Right renal pelvis (tissue), 4 donors: ENCODE data around the gene ULK4. TPM values are rescaled to one million over a fixed set of nuclear protein-coding genes. Genes with fewer than 3 reads are reported as not detected.

ENCODE experiments used
- DNase-seq, 4 donors: peaks; one replicate each; pipeline ENCODE4 v3.0.0-alpha.2; 2013; ENCODE audit warnings: low read depth in 4 of 4, low spot score in 3 of 4, missing footprints in 1 of 4
- polyA plus RNA-seq, 4 donors: library from polyadenylated mRNA; unstranded; fragments of 120-200 nt; gene quantifications; one replicate each; pipeline ENCODE4 v1.2.1, GENCODE V29; 2013; ENCODE audit not compliant: insufficient read length in 4 of 4

The ULK4 gene
- polyA plus RNA-seq, 4 donors: 4.2 to 6.1 (median 4.6) TPM

DNA sequence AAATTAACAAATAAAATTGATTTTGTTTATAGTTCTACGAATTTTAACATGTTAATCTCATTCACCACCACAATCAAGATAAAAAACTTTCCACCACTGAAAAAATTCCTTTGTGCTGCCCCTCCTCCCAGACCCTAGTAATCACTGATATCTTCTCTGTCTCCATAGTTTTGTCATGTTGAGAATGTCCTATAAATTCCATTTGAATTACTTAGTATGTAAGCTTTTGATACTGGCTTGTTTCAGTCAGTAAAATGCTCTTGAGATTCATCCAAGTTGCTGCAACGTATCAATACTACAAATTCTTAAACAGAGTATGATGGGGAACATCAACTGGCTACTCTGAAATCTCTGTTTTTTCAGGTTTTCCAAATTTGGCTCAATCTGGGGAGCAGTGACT lies 633.0 kb downstream of the ULK4 start:
- DNase-seq: no peak

DNA sequence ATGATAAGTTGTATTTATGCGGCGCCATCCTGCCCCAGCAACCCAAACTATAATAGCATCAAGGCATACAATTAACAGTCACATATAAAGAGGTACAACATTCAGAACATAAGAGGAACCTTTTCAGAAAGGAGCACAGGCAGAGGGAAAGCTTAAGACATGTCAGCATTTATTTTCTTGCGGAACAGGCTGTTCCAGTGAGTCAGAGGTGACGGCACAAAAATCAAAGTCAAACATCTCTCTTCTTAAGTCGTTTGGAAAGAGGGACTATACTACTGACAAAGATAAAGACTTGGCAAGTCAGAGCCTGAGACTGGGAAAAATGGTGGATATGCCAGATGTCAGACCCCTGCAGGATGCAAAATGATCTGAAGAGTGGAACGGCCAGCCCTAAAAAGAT lies 634.2 kb downstream of the ULK4 start:
- no peak for DNase-seq

DNA sequence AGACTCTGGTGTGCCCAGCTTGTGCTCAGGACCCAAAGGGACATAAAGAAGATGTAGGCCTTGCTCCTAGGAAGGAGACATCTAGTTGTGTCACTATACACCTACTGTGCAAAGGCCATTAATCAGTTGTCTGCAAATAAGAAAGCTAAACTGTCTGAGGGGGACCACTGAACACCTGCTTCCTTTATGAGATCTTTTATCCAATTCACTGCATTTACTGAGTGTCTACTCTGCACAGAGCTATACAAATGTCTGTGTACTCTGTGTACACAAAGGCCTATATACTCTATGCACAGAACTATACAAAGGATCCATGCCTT lies 637.8 kb downstream of the ULK4 start:
- no peak for DNase-seq

DNA sequence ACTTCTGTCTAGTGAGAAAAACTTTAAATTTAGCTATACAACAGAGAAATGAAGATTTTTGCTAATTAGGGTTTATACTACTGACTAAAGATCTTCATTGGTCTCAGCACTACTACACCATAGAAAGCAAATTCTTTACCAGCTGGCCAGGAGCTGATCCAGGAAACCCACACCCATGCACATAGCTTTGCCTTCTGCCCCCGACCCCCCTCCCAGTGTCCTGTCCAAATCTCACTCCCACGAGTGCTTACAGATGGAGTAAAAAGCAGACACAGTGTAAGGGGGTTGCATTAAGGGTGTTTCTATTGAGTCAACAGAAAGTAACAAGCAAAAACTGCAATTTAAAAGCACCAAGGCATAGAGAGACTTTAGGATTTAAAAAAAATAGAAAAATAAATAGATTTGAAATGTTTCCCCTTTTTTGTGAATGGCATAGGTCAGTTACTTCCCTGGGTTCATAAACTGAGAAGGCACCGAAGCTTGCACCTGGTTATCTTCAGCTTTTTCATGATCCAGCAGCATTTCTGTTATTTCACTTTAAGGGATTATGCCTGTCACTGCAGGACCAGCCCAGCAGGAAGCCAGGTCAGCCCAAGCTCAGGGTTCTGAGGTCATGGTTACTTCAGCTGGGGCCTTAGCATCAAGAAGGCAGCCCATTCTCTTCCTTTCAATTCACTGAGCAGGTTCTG lies 638.3 kb downstream of the ULK4 start:
- no peak for DNase-seq

DNA sequence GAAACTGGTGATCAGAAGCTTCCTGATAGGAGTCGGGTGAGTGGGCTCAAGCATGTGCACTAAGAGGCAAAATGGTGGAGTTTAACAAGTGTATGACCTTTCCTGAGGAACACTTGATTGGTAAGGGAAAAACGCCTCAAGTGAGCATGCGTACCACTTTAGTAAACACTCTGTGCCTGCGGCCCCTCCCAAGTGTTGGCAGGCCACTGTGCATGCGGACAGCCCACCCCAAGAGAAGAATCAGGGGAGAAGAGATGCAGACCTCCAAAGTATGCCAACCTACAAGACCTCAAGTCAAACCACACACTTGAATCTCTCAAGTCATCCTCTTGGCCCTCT lies 640.3 kb downstream of the ULK4 start:
- no peak for DNase-seq

DNA sequence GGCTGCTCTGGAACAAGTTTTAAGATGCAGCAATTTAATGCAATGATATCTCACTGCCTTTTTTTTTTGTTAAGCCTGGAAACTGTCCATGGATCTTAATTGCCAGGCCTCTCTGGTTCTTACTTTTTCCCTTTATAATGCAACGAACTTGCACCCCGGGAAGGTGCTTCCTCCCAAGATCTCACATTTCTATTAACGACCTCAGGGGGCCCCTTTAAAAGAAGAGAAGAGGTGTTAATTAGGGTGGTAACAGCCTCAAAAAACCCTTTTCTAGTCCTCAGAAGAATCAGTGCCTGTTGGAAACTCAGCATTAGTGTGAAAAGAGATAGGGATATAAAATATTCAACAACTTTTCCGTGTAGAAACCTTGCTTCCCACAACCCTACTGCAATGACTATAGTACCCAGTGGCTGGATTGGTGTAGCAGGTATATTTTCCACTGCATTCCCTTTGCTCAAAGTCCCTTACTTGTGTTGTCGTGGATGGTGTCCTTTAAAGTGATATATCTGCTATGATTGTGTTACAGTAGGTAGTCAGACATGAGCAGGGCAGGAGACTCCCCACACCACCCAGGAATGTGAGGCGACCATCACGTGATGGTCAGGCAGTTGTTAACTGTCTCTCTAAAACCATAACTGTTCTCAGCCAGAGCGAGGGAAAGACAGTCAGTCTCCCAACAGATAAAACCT lies 640.8 kb downstream of the ULK4 start:
- no peak for DNase-seq

DNA sequence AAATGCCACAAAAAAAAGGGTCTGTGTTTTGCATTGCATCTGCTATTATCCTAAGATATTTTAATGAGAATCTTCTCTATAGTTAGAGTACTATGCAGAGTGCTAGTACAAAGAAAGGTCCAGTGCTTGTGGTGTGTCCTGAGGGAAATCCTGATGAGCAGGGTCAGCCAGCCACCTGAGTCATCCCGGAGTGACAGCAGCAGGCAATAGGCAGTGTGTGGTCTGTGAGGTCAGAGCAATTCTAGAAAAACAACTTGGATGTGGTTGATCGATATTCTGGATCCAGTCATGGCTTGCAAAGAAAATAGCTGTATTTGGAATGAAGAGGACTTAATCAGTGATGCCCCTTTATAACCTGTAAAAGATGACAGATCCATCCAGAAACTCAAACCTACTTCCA lies 643.4 kb downstream of the ULK4 start:
- DNase-seq: no peak

DNA sequence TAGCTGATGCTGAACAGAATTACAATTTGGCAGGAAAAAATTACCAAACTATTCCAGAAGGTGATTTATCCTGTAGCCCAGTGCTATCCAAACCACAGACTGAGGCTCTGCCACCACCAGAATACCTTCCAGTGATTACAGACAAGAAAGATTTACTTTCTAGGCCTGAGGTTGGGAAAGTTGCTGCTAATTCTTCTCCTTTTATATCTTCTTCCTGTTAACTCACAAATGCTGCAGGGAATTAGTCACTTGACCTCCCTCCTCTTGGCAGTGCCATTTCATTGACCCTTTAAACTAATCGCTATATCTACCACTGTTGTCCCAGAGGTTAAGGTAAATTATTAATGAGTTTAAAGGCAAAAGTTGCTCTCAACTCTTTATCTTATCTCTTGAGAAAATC lies 644.2 kb downstream of the ULK4 start:
- DNase-seq: no peak

DNA sequence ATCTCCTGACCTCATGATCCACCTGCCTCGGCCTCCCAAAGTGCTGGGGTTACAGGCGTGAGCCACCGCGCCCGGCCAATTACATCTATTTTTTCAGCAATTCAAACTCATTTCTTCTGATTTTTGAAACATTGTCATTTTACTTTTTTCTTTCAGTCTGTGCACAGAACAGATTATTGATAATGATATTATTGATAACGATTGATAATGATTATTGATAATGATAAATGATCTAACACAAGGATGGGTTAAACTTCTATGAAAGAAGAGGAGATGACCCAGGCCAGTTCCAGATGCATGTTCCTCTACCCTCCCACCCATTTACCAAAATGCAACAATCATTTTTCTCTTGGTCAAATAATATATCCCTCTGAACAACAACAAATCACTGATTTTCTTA lies 644.6 kb downstream of the ULK4 start:
- DNase-seq: no peak

DNA sequence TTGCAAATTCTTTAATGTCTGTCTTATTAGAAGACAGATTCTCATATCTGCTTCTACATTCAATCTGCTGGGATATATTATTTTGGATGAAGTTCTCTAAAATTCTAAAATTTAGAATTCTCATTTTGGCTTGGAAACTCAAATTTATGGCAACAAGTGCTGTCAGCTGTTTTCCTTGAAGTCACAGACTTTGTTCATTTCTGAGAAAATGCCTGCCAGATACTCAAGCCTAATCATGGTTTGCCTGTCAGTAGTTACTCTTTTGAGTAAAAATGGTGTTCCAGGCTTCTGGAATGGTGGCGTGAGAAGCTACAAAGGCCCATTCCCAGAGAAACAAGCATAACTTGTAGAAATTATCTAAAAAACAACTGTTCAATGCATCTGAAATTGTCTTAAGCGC lies 646.8 kb downstream of the ULK4 start:
- DNase-seq: no peak

DNA sequence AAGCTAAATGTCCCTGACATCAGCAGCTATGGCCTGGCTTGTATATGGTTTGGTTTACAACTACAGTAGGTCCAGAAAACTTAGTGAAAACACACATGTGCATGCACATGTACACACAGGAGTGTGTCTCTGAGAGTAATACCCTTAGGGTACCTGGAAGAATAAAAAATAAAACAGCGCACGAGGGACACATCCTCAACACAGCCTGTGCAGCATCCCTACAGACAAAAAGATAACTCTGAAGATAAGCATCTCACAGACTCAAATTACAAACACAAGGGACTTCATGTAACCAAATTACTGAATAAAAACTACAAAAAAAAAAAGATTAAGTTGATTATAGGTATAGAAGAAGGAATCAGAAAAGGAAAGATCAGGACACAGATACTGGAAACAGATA lies 653.8 kb downstream of the ULK4 start:
- DNase-seq: no peak

DNA sequence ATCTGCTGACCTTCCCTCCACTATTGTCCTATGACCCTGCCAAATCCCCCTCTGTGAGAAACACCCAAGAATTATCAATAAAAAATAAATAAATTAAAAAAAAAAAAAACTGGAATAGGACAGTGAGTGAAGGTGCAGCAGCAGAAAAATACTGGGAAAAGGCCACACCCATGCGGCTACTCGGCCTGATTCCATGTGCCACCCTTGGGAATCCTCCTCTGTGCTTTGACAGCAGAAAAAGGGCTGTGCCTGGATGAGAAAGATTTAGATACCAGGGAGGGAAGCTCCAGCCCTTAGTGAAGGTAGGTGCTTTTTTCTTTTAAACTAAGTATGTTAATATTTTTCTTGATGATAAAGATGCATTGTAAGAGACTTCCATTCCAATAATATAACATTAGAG lies 654.8 kb downstream of the ULK4 start:
- DNase-seq: no peak

DNA sequence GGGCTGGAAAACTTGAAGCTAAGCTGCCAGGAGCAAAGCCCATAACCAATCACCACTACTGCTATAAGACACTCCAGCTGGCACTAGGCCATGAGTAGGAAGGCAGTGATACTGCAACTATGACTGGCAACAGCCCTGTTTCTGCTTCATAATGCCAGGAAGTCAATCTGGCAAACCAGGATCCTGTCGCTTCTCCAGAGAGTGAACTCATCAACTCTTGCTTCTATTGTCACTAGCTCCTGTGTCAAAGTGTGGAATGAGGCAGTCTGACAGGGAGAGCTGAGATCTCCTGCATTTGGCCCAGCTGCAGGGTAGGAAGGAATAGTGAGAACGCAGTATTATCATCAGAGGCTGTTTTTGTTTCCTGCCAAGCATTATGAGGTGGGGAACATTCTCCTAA lies 657.3 kb downstream of the ULK4 start:
- no peak for DNase-seq

DNA sequence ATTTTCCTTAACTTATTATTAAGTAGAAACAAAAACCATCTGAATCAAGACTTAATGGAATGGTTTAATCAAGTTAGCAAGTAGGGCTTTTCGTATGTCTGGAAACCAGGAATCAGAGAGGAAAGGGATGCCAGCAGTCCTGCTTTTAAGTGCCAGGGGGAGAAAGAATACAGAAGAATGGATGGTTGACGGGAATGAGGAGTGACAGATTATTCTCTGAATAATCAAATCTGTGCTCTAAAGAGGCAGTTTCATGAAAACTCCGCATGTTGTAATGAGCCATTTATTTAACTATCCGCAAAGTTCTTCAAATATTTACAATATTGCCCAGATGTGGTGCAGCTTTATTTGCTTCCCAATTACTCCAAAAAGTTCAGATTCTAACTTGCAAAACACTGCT lies 659.6 kb downstream of the ULK4 start:
- DNase-seq: no peak

DNA sequence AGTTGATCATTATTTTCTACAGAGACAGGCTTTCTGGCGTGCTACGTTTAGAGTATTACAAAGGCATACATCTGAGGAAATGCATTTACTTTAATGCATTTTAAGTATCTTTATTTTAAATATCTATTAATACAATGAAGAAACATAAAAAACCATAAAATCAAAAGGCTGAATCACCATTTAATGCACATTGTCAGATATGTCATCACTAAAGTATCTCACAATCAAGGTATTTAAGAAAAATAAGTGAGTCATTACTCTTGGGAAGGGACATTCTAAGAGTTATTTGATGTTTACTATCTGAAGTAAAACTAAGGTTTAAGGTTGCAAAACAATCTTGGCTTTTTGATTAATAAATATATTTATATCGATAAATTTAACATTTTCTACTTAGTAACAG lies 660.4 kb downstream of the ULK4 start:
- no peak for DNase-seq

DNA sequence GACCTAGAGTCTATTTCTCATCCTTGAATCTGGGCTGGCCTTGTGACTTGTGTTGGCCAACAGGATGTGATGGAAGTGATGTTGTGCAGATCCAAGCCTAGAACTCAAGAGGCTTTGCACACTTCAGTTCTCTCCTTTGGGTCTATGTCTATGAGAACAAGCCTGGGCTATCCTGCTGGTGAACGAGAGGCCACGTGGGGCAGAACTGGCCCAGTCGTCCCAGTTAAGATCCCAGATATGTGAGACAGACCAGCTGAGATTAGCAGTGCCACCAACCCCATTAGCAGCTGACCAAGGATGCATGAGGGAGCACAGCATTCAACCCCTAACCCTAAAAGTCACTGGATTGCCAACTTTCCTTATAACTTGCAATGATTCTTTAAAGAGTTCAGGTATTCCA lies 662.9 kb downstream of the ULK4 start:
- DNase-seq: no peak

DNA sequence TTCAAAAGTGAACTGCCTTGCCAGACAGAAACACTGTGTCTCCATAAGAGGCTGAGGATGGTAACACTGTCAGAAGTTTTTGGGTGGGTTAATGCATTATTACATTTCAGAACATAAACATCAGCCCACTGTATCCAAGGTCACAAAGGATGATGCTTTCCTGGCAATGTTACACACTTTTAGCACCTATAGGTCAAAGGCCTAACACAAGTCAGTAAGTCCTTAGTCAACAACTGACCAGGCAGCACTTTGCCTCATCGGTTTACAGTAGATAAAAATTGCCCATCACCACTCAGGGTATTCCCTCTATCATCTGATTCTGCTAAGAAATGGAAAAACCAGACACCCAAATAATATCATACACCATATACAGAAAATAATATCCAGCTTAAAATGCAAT lies 664.2 kb downstream of the ULK4 start:
- DNase-seq: no peak

DNA sequence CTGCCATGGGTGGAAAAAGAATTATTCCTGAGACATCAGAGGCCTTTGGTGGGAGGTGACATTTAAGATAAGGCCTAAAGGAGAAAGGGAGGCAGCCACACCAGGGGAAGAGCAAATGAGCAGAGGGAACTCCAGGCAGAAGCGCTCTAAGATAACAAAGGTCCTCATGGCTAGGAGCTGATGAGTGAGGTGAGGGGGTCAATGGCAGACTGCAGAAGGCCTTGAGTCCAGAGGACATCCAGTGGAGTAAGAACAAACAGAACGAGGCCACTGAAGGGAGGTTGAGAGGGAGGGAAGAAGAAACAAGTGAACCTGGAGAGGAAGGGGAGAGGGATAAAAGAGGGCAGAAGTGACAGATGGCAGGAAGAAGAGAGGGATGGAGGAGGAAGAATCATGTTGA lies 665.3 kb downstream of the ULK4 start:
- DNase-seq: no peak

DNA sequence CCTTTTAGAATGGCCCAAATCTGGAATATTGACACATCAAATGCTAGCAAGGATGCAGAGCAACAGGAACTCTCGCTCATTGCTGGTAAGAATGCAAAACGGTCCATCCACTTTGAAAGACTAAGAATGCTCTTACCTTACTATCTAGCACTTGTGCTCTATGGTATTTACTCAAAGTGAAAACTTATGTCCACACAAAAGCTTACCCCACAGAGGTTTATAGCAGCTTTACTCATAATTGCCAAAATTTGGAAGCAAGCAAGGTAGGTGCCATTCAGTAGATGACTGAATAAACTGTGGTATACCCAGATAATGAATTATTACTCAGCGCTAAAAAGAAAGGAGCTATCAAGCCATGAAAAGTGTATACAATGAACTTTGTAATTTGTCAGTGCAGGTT lies 666.2 kb downstream of the ULK4 start:
- DNase-seq: no peak

DNA sequence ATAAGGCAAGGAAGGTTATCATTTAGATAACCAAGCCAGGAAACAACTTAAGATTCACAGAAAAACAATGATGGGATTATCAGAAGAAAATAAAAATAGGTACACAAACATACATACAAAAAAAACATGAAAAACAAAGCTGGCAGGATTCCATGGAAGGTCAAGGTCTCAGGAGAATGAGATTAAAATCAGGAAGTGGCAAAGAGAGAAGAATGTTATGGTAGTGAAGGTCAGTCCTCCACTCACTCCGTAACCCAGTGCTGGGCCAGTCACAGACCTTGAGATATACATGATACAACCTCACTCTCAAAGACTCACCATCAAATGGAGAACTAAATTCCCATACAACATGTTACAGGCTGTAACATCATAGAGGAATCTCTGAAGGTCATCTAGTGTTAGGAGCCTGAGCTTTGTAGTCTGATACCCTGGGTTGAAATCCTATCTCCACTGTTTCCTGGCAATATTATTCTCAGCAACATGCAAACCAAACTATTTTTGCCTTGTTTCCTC lies 668.7 kb downstream of the ULK4 start:
- no peak for DNase-seq

DNA sequence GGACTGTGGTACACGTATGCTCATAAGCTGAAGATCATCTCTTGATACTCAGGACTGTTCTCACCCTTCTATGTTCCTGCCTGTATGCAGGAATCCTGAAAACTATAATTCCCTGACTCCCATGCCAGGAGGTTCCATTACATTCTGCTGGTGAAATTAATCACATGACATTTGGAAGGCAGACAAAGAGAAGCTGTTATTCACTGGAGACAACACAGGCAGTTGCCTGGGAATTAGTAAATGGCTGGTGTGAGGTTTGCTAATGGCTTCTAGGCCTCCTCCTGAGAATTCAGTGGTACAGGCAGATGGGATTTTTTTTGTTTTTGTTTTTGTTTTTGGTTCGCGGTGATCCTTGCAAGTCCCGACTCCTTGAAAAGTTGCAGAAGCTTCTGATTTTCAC lies 671.2 kb downstream of the ULK4 start:
- DNase-seq: no peak

DNA sequence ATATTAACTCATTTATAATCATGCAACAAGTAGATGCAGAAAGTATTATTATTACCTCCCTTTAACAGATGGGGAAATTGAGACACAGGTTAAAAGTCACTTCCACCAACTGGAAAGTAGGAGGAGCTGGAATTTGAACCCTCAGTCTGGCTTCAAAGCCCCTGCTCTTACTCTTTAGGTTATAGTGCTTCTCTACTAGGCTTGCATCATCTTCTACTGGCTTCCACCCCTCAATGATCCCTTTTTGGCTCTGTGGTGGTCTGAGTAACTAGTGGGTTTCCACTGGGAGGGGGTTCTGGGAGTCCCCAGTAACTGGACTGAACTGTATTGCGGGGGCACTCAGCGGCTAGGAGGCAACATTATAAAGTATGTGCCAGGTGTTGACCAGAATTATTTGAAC lies 671.6 kb downstream of the ULK4 start:
- DNase-seq: no peak

DNA sequence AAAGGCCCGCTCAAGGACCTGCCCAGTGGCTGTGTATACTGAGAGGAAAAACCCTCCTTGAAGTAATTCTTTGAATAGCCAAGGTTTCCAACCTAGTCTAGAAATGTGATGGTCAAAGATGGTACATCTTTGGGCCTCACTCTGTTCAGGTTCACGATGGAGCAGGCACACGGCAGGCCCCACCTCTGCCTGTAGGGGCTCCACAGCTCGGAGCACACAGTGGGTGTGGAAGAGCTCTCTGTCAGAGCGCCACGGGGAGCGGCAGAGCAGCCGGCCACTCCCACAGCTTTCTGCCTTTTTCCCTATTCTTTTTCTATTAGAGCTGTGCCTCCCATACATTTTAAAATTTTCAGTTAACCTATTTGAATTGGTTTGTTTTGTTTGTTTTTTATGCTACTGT lies 673.1 kb downstream of the ULK4 start:
- no peak for DNase-seq
